Stomach (tissue), 19 donors: ENCODE measurements around the gene DGKK. TPM values are rescaled to one million over a fixed set of nuclear protein-coding genes. Genes with fewer than 3 reads are reported as not detected.

Experiments used
- DNase-seq, 2 donors: peaks; one replicate each; pipeline versions ENCODE4 v3.0.0 to v3.0.0-alpha.2; 2013 to 2019
- H3K27ac ChIP-seq, 5 donors: fragments of 200-600 bp in 4 of 5; sonication (generic) in 4 of 5; one replicate each; pipeline ENCODE4 v1.5.1; 2013 to 2019; ENCODE audit warnings: mild to moderate bottlenecking in 1 of 5, moderate library complexity in 1 of 5
- H3K27me3 ChIP-seq, 3 donors: fragments of 200-600 bp; sonication (generic); one replicate each; pipeline ENCODE4 v1.5.1; 2017 to 2019; ENCODE audit warnings: mixed run types in 1 of 3
- H3K36me3 ChIP-seq, 4 donors: fragments of 200-600 bp; sonication (generic); 1 replicate in 3 of 4; 2 replicates in 1 of 4; pipeline ENCODE4 v1.5.1; 2016 to 2019
- H3K4me1 ChIP-seq, 4 donors: fragments of 200-600 bp; sonication (generic); one replicate each; pipeline ENCODE4 v1.5.1; 2016 to 2019
- H3K4me3 ChIP-seq, 4 donors: fragments of 200-600 bp; sonication (generic) in 3 of 4; one replicate each; pipeline ENCODE4 v1.5.1; 2016 to 2019; ENCODE audit warnings: mild to moderate bottlenecking in 1 of 4
- H3K9me3 ChIP-seq, 4 donors: fragments of 200-600 bp; sonication (generic); one replicate each; pipeline ENCODE4 v1.5.1; 2016 to 2019
- EP300 ChIP-seq: sonication (generic); formaldehyde crosslinking; IDR thresholded peaks from one replicate; pipeline ENCODE4 v1.6.1; 2017; ENCODE audit warnings: antibody characterized with exemption
- POLR2A ChIP-seq, 4 donors: fragments of 450-650 bp; IDR thresholded peaks; one replicate each; pipeline ENCODE4 v1.6.1; 2016; ENCODE audit warnings: antibody characterized with exemption in 4 of 4, control low read depth in 2 of 4, mild to moderate bottlenecking in 1 of 4, moderate library complexity in 1 of 4
- POLR2AphosphoS5 ChIP-seq, 3 donors: sonication (generic); formaldehyde crosslinking; IDR thresholded peaks; one replicate each; pipeline ENCODE4 v1.6.1; 2016; ENCODE audit warnings: antibody characterized with exemption in 3 of 3
- WGBS, 5 donors: extraction: QIAGEN DNeasy Blood & Tissue Kit in 3 of 5; methylation state at CpG; one replicate each; pipeline versions ENCODE4 v1.1.5 to v1.1.7; 2013 to 2018; 5-methylcytosine and 5-hydroxymethylcytosine counted together
- intact Hi-C: fragments of 100-400 bp; cut with DNase I; formaldehyde crosslinking; loops from one replicate; pipeline ENCODE4 v1.15.1; 2023; ENCODE audit warnings: low total_unique reads
- long read RNA-seq, 10 donors: transcript quantifications; one replicate each; lab custom pipeline, GENCODE V29; 2026
- polyA plus RNA-seq, 3 donors: library from polyadenylated mRNA; stranded (reverse); fragments of 200-250 nt; gene quantifications; one replicate each; pipeline ENCODE4 v1.2.3, GENCODE V29; 2013
- total RNA-seq, 5 donors: library from RNA; depleted of rRNA; stranded (reverse); fragments of >200 nt; gene quantifications; one replicate each; pipeline versions ENCODE4 v1.1.0 to v1.2.3, GENCODE V29; 2014 to 2016
- TF ChIP-seq, protein P1 (sequence below), 7 experiments: fragments of 450-650 bp in 4 of 7; fragments of 200-600 bp in 3 of 7; sonication (generic) in 3 of 7; IDR thresholded peaks; one replicate each; pipeline ENCODE4 v1.5.1; 2016 to 2019; ENCODE audit warnings: antibody characterized with exemption in 7 of 7, control low read depth in 2 of 7, mild to moderate bottlenecking in 1 of 7
- donor health status: healthy with polysubstance abuse.
- donor health status: Bipolar disorder and iron deficiency.
- donor health status: healthy.

DGKK gene, protein sequence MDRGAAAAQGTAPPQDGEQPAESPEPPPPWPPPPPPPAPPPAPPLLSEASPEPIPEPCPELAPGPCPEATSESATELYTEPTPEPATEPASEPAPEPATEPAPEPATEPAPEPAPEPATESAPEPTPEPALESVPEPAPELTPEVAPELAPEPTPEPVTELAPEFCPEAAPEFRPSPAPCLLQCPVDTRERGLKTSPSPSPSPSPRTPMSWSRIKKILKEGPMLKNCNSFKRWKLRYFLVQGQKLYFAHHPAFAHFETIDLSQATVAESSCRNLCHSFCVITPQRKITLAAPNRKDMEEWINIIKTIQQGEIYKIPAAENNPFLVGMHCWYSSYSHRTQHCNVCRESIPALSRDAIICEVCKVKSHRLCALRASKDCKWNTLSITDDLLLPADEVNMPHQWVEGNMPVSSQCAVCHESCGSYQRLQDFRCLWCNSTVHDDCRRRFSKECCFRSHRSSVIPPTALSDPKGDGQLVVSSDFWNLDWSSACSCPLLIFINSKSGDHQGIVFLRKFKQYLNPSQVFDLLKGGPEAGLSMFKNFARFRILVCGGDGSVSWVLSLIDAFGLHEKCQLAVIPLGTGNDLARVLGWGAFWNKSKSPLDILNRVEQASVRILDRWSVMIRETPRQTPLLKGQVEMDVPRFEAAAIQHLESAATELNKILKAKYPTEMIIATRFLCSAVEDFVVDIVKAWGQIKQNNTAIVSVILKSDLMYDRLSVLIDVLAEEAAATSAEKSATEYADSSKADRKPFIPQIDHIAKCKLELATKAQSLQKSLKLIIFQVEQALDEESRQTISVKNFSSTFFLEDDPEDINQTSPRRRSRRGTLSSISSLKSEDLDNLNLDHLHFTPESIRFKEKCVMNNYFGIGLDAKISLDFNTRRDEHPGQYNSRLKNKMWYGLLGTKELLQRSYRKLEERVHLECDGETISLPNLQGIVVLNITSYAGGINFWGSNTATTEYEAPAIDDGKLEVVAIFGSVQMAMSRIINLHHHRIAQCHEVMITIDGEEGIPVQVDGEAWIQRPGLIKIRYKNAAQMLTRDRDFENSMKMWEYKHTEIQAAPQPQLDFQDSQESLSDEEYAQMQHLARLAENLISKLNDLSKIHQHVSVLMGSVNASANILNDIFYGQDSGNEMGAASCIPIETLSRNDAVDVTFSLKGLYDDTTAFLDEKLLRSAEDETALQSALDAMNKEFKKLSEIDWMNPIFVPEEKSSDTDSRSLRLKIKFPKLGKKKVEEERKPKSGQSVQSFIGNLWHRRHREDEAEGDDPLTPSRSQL
- total RNA-seq (1 to 10 TPM in 1 of 5 donors, not detected in 4; 1.8 TPM), polyA plus RNA-seq (under 1 TPM in 1 of 3 donors, not detected in 2; 0.06 TPM)
- long read RNA-seq, donor 1, result 0 reads
- long read RNA-seq, donor 2, result 0 reads
- long read RNA-seq, donor 3, result 0 reads
- long read RNA-seq, donor 4, result 0 reads
- long read RNA-seq, donor 5, result 0 reads
- long read RNA-seq, donor 6, result 0 reads
- long read RNA-seq, donor 7, result 0 reads
- long read RNA-seq, donor 8, result 0 reads
- long read RNA-seq, donor 9, result 0 reads
- long read RNA-seq, donor 10, result 0 reads

DNA sequence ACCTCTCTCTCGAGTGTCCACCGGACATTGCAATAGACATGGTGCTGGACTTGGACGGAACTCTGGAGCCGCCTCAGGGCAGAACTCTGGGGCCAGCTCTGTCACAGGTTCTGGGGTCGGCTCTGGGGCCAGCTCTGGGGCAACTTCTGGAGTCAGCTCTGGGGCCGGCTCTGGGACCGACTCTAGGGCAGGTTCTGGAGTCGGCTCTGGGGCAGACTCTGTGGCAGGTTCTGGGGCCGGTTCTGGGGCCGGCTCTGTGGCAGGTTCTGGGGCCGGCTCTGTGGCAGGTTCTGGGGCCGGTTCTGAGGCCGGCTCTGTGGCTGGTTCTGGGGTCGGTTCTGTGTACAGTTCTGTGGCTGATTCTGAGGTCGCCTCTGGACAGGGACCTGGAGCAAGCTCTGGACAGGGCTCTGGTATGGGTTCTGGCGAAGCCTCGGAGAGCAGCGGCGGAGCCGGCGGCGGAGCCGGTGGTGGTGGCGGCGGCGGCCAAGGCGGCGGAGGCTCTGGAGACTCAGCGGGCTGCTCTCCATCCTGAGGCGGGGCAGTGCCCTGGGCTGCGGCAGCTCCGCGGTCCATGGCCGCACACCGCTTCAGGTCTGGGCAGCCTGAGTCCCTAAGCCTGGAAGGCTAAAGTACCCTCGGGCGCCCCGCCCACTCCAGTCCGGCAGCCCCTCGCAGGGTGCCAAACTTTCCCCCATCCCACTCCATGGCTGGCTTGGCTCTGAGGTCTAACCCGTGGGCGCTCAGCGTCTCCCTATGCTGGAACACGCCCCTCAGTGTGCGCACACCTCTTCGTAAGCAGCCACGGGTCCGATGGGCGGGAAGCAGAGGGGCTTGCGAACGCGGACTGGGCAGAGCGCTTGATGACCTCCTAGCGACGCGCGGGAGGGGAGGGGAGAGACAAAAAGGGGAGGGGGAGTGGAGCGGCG, at the start of gene DGKK:
Gene DGKK (minus strand): TSS at position 723 of the 929 bp plus-strand sequence. CDS start 147 bp downstream, at position 576.
- TF ChIP-seq, protein P1, sequence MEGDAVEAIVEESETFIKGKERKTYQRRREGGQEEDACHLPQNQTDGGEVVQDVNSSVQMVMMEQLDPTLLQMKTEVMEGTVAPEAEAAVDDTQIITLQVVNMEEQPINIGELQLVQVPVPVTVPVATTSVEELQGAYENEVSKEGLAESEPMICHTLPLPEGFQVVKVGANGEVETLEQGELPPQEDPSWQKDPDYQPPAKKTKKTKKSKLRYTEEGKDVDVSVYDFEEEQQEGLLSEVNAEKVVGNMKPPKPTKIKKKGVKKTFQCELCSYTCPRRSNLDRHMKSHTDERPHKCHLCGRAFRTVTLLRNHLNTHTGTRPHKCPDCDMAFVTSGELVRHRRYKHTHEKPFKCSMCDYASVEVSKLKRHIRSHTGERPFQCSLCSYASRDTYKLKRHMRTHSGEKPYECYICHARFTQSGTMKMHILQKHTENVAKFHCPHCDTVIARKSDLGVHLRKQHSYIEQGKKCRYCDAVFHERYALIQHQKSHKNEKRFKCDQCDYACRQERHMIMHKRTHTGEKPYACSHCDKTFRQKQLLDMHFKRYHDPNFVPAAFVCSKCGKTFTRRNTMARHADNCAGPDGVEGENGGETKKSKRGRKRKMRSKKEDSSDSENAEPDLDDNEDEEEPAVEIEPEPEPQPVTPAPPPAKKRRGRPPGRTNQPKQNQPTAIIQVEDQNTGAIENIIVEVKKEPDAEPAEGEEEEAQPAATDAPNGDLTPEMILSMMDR (IDR thresholded peaks at IDR 0.05), result no peak
- Histone ChIP-seq H3K4me3 (peak within 1 kb of the TSS in 3 of 4 donors; percentile 4 to 32 (median 24)), H3K4me1 (peaks cover 4 to 31% (median 9%) of the 10 kb centered on the region in 4 donors), H3K36me3 (no peaks in the 10 kb centered on the region), H3K9me3 (peaks cover 0 to 6% (median 0%) of the 10 kb centered on the region in 4 donors), H3K27ac (no peak within 1 kb of the TSS), H3K27me3 (peaks cover 16 to 84% (median 77%) of the 10 kb centered on the region in 3 donors)
- 2 to 43% (median 6%) methylated on average over 23 to 59 of the region's 59 CpGs for WGBS, 5 donors
- intact Hi-C loops, result no loop called here
- DNase-seq, result peak in 1 of 2 donors; percentile 67

DNA sequence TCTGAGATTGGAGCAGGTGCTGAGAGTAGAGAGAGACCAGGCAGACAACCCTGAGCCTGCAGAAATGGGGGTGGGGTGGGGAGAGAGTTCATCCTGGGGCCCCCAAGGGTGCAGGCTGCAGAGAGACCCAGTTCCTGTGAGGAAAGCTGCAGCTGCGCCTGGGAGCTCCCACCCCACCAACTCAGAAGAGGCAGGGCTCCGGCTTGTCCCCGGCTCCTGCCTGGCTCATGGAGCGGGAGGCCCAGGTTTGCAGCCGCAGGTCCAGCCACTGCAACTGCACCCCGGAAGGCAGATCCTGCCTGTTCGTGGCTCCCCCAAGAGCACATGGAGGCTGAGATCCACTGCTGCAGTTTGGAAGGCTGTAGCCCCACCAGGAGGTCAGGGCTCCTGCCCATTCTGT, 44.2 kb upstream of the DGKK start:
- TF ChIP-seq POLR2AphosphoS5 (IDR thresholded peaks at IDR 0.05), result no peak
- TF ChIP-seq EP300, result no peak
- TF ChIP-seq POLR2A (IDR thresholded peaks at IDR 0.05), result no peak
- TF ChIP-seq, protein P1 (IDR thresholded peaks at IDR 0.05), result no peak
- Histone ChIP-seq H3K4me1 (no peaks in the 10 kb centered on the region), H3K27ac (no peak overlapping the region), H3K4me3 (no peak overlapping the region), H3K9me3 (peaks cover 0 to 11% (median 6%) of the 10 kb centered on the region in 4 donors), H3K36me3 (no peaks in the 10 kb centered on the region), H3K27me3 (peaks cover 0 to 16% (median 0%) of the 10 kb centered on the region in 3 donors)
- intact Hi-C loops, result no loop called here
- 79 to 95% (median 90%) methylated on average over 3 to 7 of the region's 7 CpGs for WGBS, 5 donors
- DNase-seq, result no peak

DNA sequence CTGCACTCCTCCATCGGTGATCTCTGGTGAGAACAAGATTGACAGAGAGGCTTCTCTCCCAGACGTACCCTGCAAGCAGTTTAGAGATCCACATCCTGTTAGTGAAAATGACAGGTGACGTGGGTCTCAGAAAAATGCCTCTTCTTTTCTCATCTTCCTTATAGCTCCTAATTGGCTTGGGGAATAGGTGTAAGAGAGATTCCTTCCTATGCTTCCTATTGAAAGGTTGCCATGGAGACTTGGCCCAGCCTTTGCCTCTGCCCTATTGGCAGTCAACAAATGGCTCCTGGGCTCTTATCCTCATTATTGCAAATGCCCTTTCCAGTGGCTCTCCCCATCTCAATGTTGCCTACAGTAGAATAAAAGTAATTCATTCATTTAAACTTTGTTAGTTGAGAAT, 26.5 kb upstream of the DGKK start:
- Histone ChIP-seq H3K9me3 (no peaks in the 10 kb centered on the region), H3K27ac (no peak overlapping the region), H3K4me3 (no peak overlapping the region), H3K27me3 (peaks cover 0 to 12% (median 0%) of the 10 kb centered on the region in 3 donors), H3K4me1 (no peaks in the 10 kb centered on the region), H3K36me3 (no peaks in the 10 kb centered on the region)
- DNase-seq, result no peak
- WGBS, 5 donors, result 54 to 87% (median 78%) methylated on average over 1 to 3 of the region's 3 CpGs
- TF ChIP-seq POLR2A (IDR thresholded peaks at IDR 0.05) (no peak), POLR2AphosphoS5 (IDR thresholded peaks at IDR 0.05) (no peak), EP300 (no peak)
- TF ChIP-seq, protein P1 (IDR thresholded peaks at IDR 0.05), result no peak
- intact Hi-C loops, result no loop called here
